Astrocyte of the spinal cord (primary cell): ENCODE results near the gene EIF3F.

Experiments used
- DNase-seq: peaks from one replicate; pipeline ENCODE4 v3.0.0; 2011; ENCODE audit warnings: low read depth, low spot score
- H3K4me3 ChIP-seq: 2 replicates; pipeline ENCODE4 v1.5.1; 2011; ENCODE audit warnings: low read depth, mild to moderate bottlenecking, low read length, moderate library complexity
- CTCF ChIP-seq: IDR thresholded peaks from 2 replicates; pipeline ENCODE4 v1.5.1; 2012; ENCODE audit warnings: low read depth, mild to moderate bottlenecking, low read length, inconsistent platforms
- in situ Hi-C: cut with HindIII; loops from 2 replicates; pipeline ENCODE4 v1.10.0; 2017; ENCODE audit warnings: low sequenced_read_pairs

Gene EIF3F

GRCh38 chr11:8036002-8036802, 49.1 kb downstream of the EIF3F start:
- no peak for DNase-seq
- TF ChIP-seq CTCF: no peak
- no peak overlapping the region for H3K4me3 ChIP-seq
- in situ Hi-C loops: no loop called here

DNA sequence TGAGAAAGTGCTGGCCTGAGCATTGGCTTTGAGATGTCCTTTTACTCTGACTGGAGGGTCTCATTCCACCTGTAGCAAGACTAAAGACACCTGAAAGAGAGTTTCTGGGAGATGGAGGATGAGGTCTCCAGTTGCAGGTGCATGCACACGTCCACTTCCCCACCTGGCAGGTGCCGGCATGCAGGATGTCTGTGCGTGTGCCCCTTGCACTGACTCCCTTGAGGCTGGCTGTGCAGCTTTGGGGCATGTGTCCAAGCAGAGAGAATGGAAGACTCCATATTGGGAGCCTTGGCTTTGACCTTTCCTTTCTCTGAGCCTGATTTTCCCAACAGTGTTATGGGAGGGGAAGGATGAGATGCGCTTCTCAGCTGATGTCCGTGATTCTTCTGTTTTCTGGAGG, 49.8 kb downstream of the EIF3F start:
- no peak for TF ChIP-seq CTCF
- no peak for DNase-seq
- no peak overlapping the region for H3K4me3 ChIP-seq
- in situ Hi-C loops: no loop called here

GRCh38 chr11:8038393-8038792, 51.3 kb downstream of the EIF3F start:
- no peak for DNase-seq
- TF ChIP-seq CTCF: no peak
- in situ Hi-C loops: no loop called here
- no peak overlapping the region for H3K4me3 ChIP-seq

GRCh38 chr11:8038811-8039529, 51.8 kb downstream of the EIF3F start:
- in situ Hi-C loops: no loop called here
- no peak for DNase-seq
- TF ChIP-seq CTCF: no peak
- no peak overlapping the region for H3K4me3 ChIP-seq

- in situ Hi-C loops: no loop called here
Observed at GRCh38 chr11:8039530-8040260, 52.6 kb downstream of the EIF3F start.

More at GRCh38 chr11:8039530-8040260, 52.6 kb downstream of the EIF3F start:
- no peak for DNase-seq
- no peak overlapping the region for H3K4me3 ChIP-seq
- TF ChIP-seq CTCF: no peak
